ENCODE data around the gene PCMT1.
"Not testable (repeated sequence)": the region's sequence is repeated elsewhere in the genome, so short reads cannot be mapped to it uniquely, and the experiment has no call there.

The PCMT1 gene

DNA sequence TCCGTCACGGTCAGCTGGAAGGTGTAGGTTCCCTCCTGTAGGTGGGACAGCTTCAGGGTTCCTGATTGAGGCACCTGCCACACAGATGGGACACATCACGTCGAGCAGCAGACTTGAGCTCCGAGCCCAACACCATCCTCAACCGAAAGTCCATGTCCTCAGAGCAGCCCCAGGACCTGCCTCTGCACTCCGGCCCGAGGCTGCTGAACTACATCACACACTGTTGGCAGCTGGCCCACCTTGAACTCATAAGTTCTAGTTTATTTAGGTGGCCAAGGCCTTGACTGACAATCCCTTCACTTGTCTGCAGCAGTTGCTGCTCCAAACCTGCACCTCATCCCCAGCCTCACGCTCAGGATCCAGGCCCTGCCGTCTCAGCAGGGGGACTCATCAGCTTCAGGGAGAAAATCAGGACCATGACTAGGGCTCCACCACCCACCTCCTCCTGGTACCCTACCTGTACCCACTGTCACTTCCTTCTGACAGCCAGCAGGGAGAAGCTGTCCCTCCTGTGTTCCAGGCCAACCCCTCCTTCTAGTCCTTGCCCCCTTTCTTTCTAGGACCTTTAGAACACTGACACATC is 93.6 kb downstream of the PCMT1 start:
- H3K4me1 ChIP-seq (ENCODE audit: control insufficient read depth, insufficient read depth, low read length, poor library complexity, severe bottlenecking), result peaks cover 37% of the 10 kb centered on the region
- WGBS, 2 experiments (ENCODE audit: insufficient coverage in 2 of 2), result 91 to 96% methylated on average over 8 to 10 of the region's 10 CpGs

GRCh38 chr6:149844036-149844435 is 94.5 kb downstream of the PCMT1 start:
- H3K36me3 ChIP-seq (ENCODE audit: control insufficient read depth, insufficient read depth, low read length), result peaks cover 27% of the 10 kb centered on the region
- peaks cover 40% of the 10 kb centered on the region for H3K4me1 ChIP-seq (ENCODE audit: control insufficient read depth, insufficient read depth, low read length, poor library complexity, severe bottlenecking)
- no CpG with 5 or more reads among the region's 4 CpGs for WGBS, 2 experiments (ENCODE audit: insufficient coverage in 2 of 2)
- H3K9me3 ChIP-seq (ENCODE audit: control insufficient read depth, low read length); H3K4me3 ChIP-seq (ENCODE audit: extremely low read depth, insufficient read depth, low read length, poor library complexity, severe bottlenecking); H3K27ac ChIP-seq (ENCODE audit: low read depth, low read length, severe bottlenecking): not testable (repeated sequence)

More for the DNA sequence above, 93.6 kb downstream of the PCMT1 start:
- H3K36me3 ChIP-seq (ENCODE audit: control insufficient read depth, insufficient read depth, low read length), result peaks cover 24% of the 10 kb centered on the region
- no peaks in the 10 kb centered on the region for H3K9me3 ChIP-seq (ENCODE audit: control insufficient read depth, low read length)
- no peak overlapping the region for H3K27ac ChIP-seq (ENCODE audit: low read depth, low read length, severe bottlenecking)
- no peak overlapping the region for H3K4me3 ChIP-seq (ENCODE audit: extremely low read depth, insufficient read depth, low read length, poor library complexity, severe bottlenecking)

DNA sequence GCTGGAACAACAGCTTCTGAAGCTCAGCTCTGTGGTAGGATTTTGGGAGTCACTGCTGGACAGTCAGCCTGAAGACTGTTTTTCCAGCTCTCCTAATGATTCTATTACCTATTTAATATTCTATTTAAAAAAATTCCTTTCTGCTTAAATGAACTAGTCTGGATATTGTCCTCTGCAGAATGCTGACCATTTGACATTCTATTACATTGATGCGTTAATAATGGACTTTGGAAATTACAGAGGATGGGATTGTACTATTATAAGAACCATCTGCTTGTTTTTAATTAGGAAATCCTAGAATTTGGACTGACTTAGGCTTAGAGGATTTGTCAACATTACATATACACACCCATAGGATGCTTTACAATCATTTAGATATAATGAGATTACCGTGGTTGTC is 94.9 kb downstream of the PCMT1 start:
- no peak overlapping the region for H3K27ac ChIP-seq (ENCODE audit: low read depth, low read length, severe bottlenecking)
- WGBS, 2 experiments (ENCODE audit: insufficient coverage in 2 of 2), result no CpG with 5 or more reads among the region's 2 CpGs

GRCh38 chr6:149845549-149845948 is 96.0 kb downstream of the PCMT1 start:
- peaks cover 30% of the 10 kb centered on the region for H3K36me3 ChIP-seq (ENCODE audit: control insufficient read depth, insufficient read depth, low read length)
- 86 to 90% methylated on average over 2 of the region's 3 CpGs for WGBS, 2 experiments (ENCODE audit: insufficient coverage in 2 of 2)
- peaks cover 43% of the 10 kb centered on the region for H3K4me1 ChIP-seq (ENCODE audit: control insufficient read depth, insufficient read depth, low read length, poor library complexity, severe bottlenecking)
- no peak overlapping the region for H3K27ac ChIP-seq (ENCODE audit: low read depth, low read length, severe bottlenecking)
- no peaks in the 10 kb centered on the region for H3K9me3 ChIP-seq (ENCODE audit: control insufficient read depth, low read length)
- H3K4me3 ChIP-seq (ENCODE audit: extremely low read depth, insufficient read depth, low read length, poor library complexity, severe bottlenecking), result no peak overlapping the region

More for the DNA sequence above, 94.9 kb downstream of the PCMT1 start:
- Histone ChIP-seq H3K9me3 (ENCODE audit: control insufficient read depth, low read length) (no peaks in the 10 kb centered on the region), H3K4me1 (ENCODE audit: control insufficient read depth, insufficient read depth, low read length, poor library complexity, severe bottlenecking) (peaks cover 40% of the 10 kb centered on the region), H3K4me3 (ENCODE audit: extremely low read depth, insufficient read depth, low read length, poor library complexity, severe bottlenecking) (no peak overlapping the region), H3K36me3 (ENCODE audit: control insufficient read depth, insufficient read depth, low read length) (peaks cover 25% of the 10 kb centered on the region)

GRCh38 chr6:149846321-149846720 is 96.8 kb downstream of the PCMT1 start:
- WGBS, 2 experiments (ENCODE audit: insufficient coverage in 2 of 2), result 66 to 76% methylated on average over 7 of the region's 7 CpGs
- no peak overlapping the region for H3K27ac ChIP-seq (ENCODE audit: low read depth, low read length, severe bottlenecking)
- H3K4me3 ChIP-seq (ENCODE audit: extremely low read depth, insufficient read depth, low read length, poor library complexity, severe bottlenecking), result no peak overlapping the region
- H3K4me1 ChIP-seq (ENCODE audit: control insufficient read depth, insufficient read depth, low read length, poor library complexity, severe bottlenecking), result peaks cover 49% of the 10 kb centered on the region
- peaks cover 36% of the 10 kb centered on the region for H3K36me3 ChIP-seq (ENCODE audit: control insufficient read depth, insufficient read depth, low read length)
- no peaks in the 10 kb centered on the region for H3K9me3 ChIP-seq (ENCODE audit: control insufficient read depth, low read length)

- peaks cover 64% of the 10 kb centered on the region for H3K4me1 ChIP-seq (ENCODE audit: control insufficient read depth, insufficient read depth, low read length, poor library complexity, severe bottlenecking)
- no peaks in the 10 kb centered on the region for H3K9me3 ChIP-seq (ENCODE audit: control insufficient read depth, low read length)
- peak overlapping the region; percentile 11 for H3K27ac ChIP-seq (ENCODE audit: low read depth, low read length, severe bottlenecking)
- H3K36me3 ChIP-seq (ENCODE audit: control insufficient read depth, insufficient read depth, low read length), result peaks cover 33% of the 10 kb centered on the region
- WGBS, 2 experiments (ENCODE audit: insufficient coverage in 2 of 2), result 81 to 100% methylated on average over 1 to 2 of the region's 4 CpGs
- H3K4me3 ChIP-seq (ENCODE audit: extremely low read depth, insufficient read depth, low read length, poor library complexity, severe bottlenecking), result no peak overlapping the region
Observed at GRCh38 chr6:149847939-149848267, 98.4 kb downstream of the PCMT1 start.

- WGBS, 2 experiments (ENCODE audit: insufficient coverage in 2 of 2), result 100% methylated on average over 1 of the region's 4 CpGs; no CpG with 5 or more reads in 1 of the 2 experiments
- Histone ChIP-seq H3K36me3 (ENCODE audit: control insufficient read depth, insufficient read depth, low read length) (peaks cover 29% of the 10 kb centered on the region), H3K4me1 (ENCODE audit: control insufficient read depth, insufficient read depth, low read length, poor library complexity, severe bottlenecking) (peaks cover 66% of the 10 kb centered on the region)
- H3K4me3 ChIP-seq (ENCODE audit: extremely low read depth, insufficient read depth, low read length, poor library complexity, severe bottlenecking); H3K27ac ChIP-seq (ENCODE audit: low read depth, low read length, severe bottlenecking); H3K9me3 ChIP-seq (ENCODE audit: control insufficient read depth, low read length): not testable (repeated sequence)
Observed at GRCh38 chr6:149848343-149848742, 98.8 kb downstream of the PCMT1 start.

DNA sequence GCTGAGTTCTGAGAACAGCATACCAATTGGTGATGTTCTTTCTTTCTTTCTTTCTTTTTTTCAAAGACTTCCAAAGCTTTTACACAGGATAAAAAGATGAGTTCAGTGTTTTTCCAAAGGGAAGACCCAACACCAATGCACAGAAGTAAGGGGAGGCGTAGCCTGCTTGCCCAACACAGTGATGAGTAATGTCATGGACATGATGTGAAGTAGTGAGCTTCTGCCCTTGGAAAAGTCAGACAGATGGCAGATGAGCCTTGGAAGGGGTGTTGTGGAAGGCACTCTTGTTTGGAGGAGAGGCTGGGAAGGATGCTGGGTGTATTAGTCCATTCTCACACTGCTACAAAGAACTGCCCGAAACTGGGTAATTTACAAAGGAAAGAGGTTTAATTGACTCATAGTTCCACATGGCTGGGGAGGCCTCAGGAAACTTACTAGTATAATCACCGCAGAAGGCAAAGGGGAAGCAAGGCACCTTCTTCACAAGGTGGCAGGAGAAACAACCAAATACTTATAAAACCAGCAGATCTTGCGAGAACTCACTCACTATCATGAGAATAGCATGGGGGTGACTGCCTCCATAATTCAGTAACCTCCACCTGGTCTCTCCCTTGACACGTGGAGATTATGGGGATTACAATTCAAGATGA is 102.0 kb downstream of the PCMT1 start:
- H3K4me1 ChIP-seq (ENCODE audit: control insufficient read depth, insufficient read depth, low read length, poor library complexity, severe bottlenecking), result peaks cover 67% of the 10 kb centered on the region
- H3K9me3 ChIP-seq (ENCODE audit: control insufficient read depth, low read length), result no peaks in the 10 kb centered on the region
- H3K27ac ChIP-seq (ENCODE audit: low read depth, low read length, severe bottlenecking), result peak overlapping the region; percentile 65
- H3K4me3 ChIP-seq (ENCODE audit: extremely low read depth, insufficient read depth, low read length, poor library complexity, severe bottlenecking), result no peak overlapping the region
- 80 to 100% methylated on average over 1 of the region's 5 CpGs for WGBS, 2 experiments (ENCODE audit: insufficient coverage in 2 of 2)
- H3K36me3 ChIP-seq (ENCODE audit: control insufficient read depth, insufficient read depth, low read length), result peaks cover 25% of the 10 kb centered on the region

DNA sequence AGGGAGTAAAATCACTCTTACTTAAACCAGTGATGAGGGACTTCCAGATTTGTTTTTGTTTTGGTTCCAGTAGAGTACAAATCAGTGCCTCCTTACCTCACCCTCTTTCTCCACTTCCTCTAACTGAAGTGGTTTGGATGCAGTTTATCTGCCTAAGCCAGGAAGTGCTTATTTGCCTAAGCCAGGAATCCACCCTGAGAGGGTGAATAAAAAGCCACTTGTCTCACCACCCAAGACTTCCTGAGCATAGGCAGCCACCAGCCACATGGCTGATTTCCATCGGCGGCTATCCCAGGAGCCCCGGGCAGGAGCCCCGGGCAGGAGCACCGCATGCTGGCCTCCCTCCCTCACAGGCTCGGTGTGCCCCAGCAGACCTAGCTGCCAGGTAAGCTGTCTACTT is 102.6 kb downstream of the PCMT1 start:
- 71 to 72% methylated on average over 6 of the region's 6 CpGs for WGBS, 2 experiments (ENCODE audit: insufficient coverage in 2 of 2)
- peaks cover 24% of the 10 kb centered on the region for H3K36me3 ChIP-seq (ENCODE audit: control insufficient read depth, insufficient read depth, low read length)
- peak overlapping the region; percentile 65 for H3K27ac ChIP-seq (ENCODE audit: low read depth, low read length, severe bottlenecking)
- H3K4me1 ChIP-seq (ENCODE audit: control insufficient read depth, insufficient read depth, low read length, poor library complexity, severe bottlenecking), result peaks cover 69% of the 10 kb centered on the region
- H3K9me3 ChIP-seq (ENCODE audit: control insufficient read depth, low read length), result no peaks in the 10 kb centered on the region
- no peak overlapping the region for H3K4me3 ChIP-seq (ENCODE audit: extremely low read depth, insufficient read depth, low read length, poor library complexity, severe bottlenecking)

- 97% methylated on average over 6 to 9 of the region's 12 CpGs for WGBS, 2 experiments (ENCODE audit: insufficient coverage in 2 of 2)
- H3K4me3 ChIP-seq (ENCODE audit: extremely low read depth, insufficient read depth, low read length, poor library complexity, severe bottlenecking), result peak overlapping the region; percentile 6
- no peak overlapping the region for H3K27ac ChIP-seq (ENCODE audit: low read depth, low read length, severe bottlenecking)
Observed at GRCh38 chr6:149852881-149853280, 103.3 kb downstream of the PCMT1 start.

DNA sequence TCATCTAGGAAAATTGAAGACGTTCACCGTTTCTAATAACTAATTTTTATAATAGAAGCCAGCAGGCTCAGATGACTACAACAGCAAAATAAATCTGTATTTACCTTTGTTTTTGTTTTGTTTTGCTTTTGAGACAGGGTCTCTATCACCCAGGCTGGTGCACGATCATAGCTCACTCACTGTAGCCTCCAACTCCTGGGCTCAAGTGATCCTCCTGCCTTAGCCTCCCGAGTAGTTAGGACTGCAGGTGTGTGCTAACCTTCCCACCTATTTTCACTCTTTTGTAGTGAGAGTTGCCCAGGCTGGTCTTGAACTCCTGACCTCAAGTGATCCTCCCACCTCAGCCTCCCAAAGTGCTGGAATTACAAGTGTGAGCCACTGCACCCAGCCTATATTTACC is 104.5 kb downstream of the PCMT1 start:
- not testable (repeated sequence) for H3K27ac ChIP-seq (ENCODE audit: low read depth, low read length, severe bottlenecking); H3K9me3 ChIP-seq (ENCODE audit: control insufficient read depth, low read length); H3K4me3 ChIP-seq (ENCODE audit: extremely low read depth, insufficient read depth, low read length, poor library complexity, severe bottlenecking)
- WGBS, 2 experiments (ENCODE audit: insufficient coverage in 2 of 2), result 88 to 100% methylated on average over 2 of the region's 4 CpGs
- H3K36me3 ChIP-seq (ENCODE audit: control insufficient read depth, insufficient read depth, low read length), result peaks cover 16% of the 10 kb centered on the region
- peaks cover 65% of the 10 kb centered on the region for H3K4me1 ChIP-seq (ENCODE audit: control insufficient read depth, insufficient read depth, low read length, poor library complexity, severe bottlenecking)

More at GRCh38 chr6:149852881-149853280, 103.3 kb downstream of the PCMT1 start:
- Histone ChIP-seq H3K4me1 (ENCODE audit: control insufficient read depth, insufficient read depth, low read length, poor library complexity, severe bottlenecking) (peaks cover 69% of the 10 kb centered on the region), H3K9me3 (ENCODE audit: control insufficient read depth, low read length) (no peaks in the 10 kb centered on the region), H3K36me3 (ENCODE audit: control insufficient read depth, insufficient read depth, low read length) (peaks cover 24% of the 10 kb centered on the region)

Measured in mesodermal cell (in vitro differentiated cells).